SK-N-SH treated with all-trans-retinoic acid at 6 μM for 48 hours (cell line): ENCODE measurements around the gene NKD1.

Source experiments
- ATAC-seq: fragments of 200-7000 bp; cut with Tn5 transposase; 3 replicates; pipeline ENCODE4 v1.9.1; 2020; ENCODE audit warnings: mild to moderate bottlenecking, moderate library complexity
- ARNTL ChIP-seq: fragments of 450-650 bp; formaldehyde crosslinking; IDR thresholded peaks from 2 replicates; pipeline ENCODE4 v1.5.0; 2020; ENCODE audit warnings: low read depth, mild to moderate bottlenecking, moderate library complexity, borderline replicate concordance
- BACH2 ChIP-seq: fragments of 250-450 bp; sonication (Bioruptor Pico); IDR thresholded peaks from 2 replicates; pipeline ENCODE4 v1.9.0; 2021; ENCODE audit warnings: mild to moderate bottlenecking, borderline replicate concordance
- ESRRG ChIP-seq: fragments of 250-450 bp; sonication (Bioruptor Pico); IDR thresholded peaks from 2 replicates; pipeline ENCODE4 v1.6.1; 2021; ENCODE audit warnings: mild to moderate bottlenecking
- GLIS3 ChIP-seq: fragments of 250-450 bp; sonication (Bioruptor Pico); IDR thresholded peaks from 2 replicates; pipeline ENCODE4 v1.5.0; 2020; ENCODE audit warnings: mild to moderate bottlenecking, moderate library complexity
- OSR1 ChIP-seq: fragments of 250-450 bp; sonication (Bioruptor Pico); IDR thresholded peaks from 2 replicates; pipeline ENCODE4 v1.8.0; 2022; ENCODE audit warnings: moderate library complexity, mild to moderate bottlenecking, inconsistent platforms
- PPARA ChIP-seq: fragments of 250-450 bp; sonication (Bioruptor Pico); IDR thresholded peaks from 2 replicates; pipeline ENCODE4 v1.5.0; 2020; ENCODE audit warnings: mild to moderate bottlenecking, borderline replicate concordance
- RARB ChIP-seq: fragments of 250-450 bp; sonication (Bioruptor Pico); IDR thresholded peaks from 2 replicates; pipeline ENCODE4 v1.8.0; 2021; ENCODE audit warnings: mild to moderate bottlenecking, moderate library complexity
- SNAI2 ChIP-seq: fragments of 250-450 bp; sonication (Bioruptor Pico); IDR thresholded peaks from 2 replicates; pipeline ENCODE4 v1.5.0; 2020; ENCODE audit warnings: mild to moderate bottlenecking, moderate library complexity
- TCF4 ChIP-seq: fragments of 250-450 bp; sonication (Bioruptor Pico); IDR thresholded peaks from 2 replicates; pipeline ENCODE4 v1.8.0; 2021; ENCODE audit warnings: mild to moderate bottlenecking, moderate library complexity, borderline replicate concordance
- TOX ChIP-seq: fragments of 250-450 bp; sonication (Bioruptor Pico); IDR thresholded peaks from 2 replicates; pipeline ENCODE4 v1.8.0; 2021; ENCODE audit warnings: mild to moderate bottlenecking, moderate library complexity, borderline replicate concordance
- ZC3H10 ChIP-seq: fragments of 250-450 bp; sonication (Bioruptor Pico); IDR thresholded peaks from 2 replicates; pipeline ENCODE4 v1.5.1; 2021; ENCODE audit warnings: mild to moderate bottlenecking, moderate library complexity
- ZFP3 ChIP-seq: fragments of 250-450 bp; sonication (Bioruptor Pico); IDR thresholded peaks from 2 replicates; pipeline ENCODE4 v1.5.0; 2020; ENCODE audit warnings: mild to moderate bottlenecking, moderate library complexity
- ZFP30 ChIP-seq: fragments of 450-650 bp; formaldehyde crosslinking; IDR thresholded peaks from 2 replicates; pipeline ENCODE4 v1.5.0; 2022; ENCODE audit warnings: mild to moderate bottlenecking, moderate library complexity
- ZNF565 ChIP-seq: fragments of 450-650 bp; formaldehyde crosslinking; conservative IDR thresholded peaks from 2 replicates; pipeline ENCODE4 v1.5.0; 2020; ENCODE audit warnings: low read depth, mild to moderate bottlenecking, moderate library complexity
- ZNF70 ChIP-seq: fragments of 450-650 bp; formaldehyde crosslinking; IDR thresholded peaks from 2 replicates; pipeline ENCODE4 v1.5.0; 2020; ENCODE audit warnings: mild to moderate bottlenecking, moderate library complexity
- TF ChIP-seq, protein P1 (sequence below): fragments of 250-450 bp; sonication (Bioruptor Pico); IDR thresholded peaks from 2 replicates; pipeline ENCODE4 v1.8.0; 2021; ENCODE audit warnings: low read depth, mild to moderate bottlenecking, moderate library complexity, borderline replicate concordance
- TF ChIP-seq, protein P2 (sequence below): fragments of 250-450 bp; sonication (Bioruptor Pico); IDR thresholded peaks from 2 replicates; pipeline ENCODE4 v1.8.0; 2020; ENCODE audit warnings: mild to moderate bottlenecking, moderate library complexity, borderline replicate concordance
- TF ChIP-seq, protein P3 (sequence below): fragments of 250-450 bp; sonication (Bioruptor Pico); IDR thresholded peaks from 2 replicates; pipeline ENCODE4 v1.5.0; 2020; ENCODE audit warnings: mild to moderate bottlenecking, moderate library complexity
- TF ChIP-seq, protein P4 (sequence below): fragments of 250-450 bp; sonication (Bioruptor Pico); IDR thresholded peaks from 2 replicates; pipeline ENCODE4 v1.5.1; 2021; ENCODE audit warnings: mild to moderate bottlenecking, moderate library complexity

The NKD1 gene

DNA sequence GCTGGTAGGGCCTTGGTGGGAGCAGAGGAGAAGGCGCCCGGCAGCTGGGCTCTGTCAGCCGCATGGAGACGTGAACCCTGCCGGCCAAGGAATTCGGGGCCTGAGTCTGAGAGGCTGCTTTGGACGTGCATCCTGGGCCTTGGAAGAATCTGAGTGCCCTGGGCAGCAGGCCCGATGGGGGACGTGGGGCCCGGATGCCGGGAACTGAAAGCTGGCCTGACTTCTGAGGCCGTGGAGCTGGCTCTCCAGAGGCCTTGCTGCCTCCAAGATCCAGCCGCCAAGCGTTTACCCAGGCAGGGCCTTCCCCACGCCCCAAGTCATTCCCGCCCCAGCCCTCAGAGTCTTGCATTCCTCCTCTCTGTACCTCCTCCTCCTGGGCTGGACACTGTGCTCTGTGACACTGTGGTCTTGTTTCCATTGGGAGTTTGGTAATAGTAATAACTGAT, 37.2 kb downstream of the NKD1 start:
- ATAC-seq: no peak
- no peak for TF ChIP-seq TOX (CRISPR knock-in tag)

DNA sequence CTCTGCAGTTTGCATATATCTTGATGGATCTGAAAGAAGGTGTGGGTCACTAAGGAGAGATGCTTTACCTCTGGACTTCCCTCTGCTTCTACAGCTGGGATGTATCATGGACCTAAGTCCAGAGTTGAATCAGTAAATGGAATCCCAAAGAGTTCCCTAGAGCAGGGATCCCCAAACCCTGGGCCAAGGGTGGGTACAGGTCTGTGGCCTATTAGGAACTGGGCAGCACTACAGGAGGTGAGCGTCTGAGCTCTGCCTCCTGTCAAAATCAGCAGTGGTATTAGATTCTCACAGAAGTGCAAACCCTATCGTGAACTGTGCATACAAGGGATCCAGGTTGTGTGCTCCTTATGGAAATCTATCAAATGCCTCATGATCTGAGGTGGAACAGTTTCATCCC, 39.3 kb downstream of the NKD1 start:
- no peak for ATAC-seq
- TF ChIP-seq ZFP30 (CRISPR knock-in tag) (no peak), ZNF70 (CRISPR knock-in tag) (no peak), TCF4 (no peak), ARNTL (CRISPR knock-in tag) (no peak), ZFP3 (CRISPR knock-in tag) (no peak), SNAI2 (no peak), ZC3H10 (no peak), BACH2 (CRISPR knock-in tag) (no peak), RARB (no peak), OSR1 (CRISPR knock-in tag) (no peak), PPARA (CRISPR knock-in tag) (no peak)
- TF ChIP-seq, protein P1, sequence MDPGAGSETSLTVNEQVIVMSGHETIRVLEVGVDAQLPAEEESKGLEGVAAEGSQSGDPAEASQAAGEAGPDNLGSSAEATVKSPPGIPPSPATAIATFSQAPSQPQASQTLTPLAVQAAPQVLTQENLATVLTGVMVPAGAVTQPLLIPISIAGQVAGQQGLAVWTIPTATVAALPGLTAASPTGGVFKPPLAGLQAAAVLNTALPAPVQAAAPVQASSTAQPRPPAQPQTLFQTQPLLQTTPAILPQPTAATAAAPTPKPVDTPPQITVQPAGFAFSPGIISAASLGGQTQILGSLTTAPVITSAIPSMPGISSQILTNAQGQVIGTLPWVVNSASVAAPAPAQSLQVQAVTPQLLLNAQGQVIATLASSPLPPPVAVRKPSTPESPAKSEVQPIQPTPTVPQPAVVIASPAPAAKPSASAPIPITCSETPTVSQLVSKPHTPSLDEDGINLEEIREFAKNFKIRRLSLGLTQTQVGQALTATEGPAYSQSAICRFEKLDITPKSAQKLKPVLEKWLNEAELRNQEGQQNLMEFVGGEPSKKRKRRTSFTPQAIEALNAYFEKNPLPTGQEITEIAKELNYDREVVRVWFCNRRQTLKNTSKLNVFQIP: no peak
- TF ChIP-seq, protein P2, sequence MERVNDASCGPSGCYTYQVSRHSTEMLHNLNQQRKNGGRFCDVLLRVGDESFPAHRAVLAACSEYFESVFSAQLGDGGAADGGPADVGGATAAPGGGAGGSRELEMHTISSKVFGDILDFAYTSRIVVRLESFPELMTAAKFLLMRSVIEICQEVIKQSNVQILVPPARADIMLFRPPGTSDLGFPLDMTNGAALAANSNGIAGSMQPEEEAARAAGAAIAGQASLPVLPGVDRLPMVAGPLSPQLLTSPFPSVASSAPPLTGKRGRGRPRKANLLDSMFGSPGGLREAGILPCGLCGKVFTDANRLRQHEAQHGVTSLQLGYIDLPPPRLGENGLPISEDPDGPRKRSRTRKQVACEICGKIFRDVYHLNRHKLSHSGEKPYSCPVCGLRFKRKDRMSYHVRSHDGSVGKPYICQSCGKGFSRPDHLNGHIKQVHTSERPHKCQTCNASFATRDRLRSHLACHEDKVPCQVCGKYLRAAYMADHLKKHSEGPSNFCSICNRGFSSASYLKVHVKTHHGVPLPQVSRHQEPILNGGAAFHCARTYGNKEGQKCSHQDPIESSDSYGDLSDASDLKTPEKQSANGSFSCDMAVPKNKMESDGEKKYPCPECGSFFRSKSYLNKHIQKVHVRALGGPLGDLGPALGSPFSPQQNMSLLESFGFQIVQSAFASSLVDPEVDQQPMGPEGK (CRISPR knock-in tag): no peak
- TF ChIP-seq, protein P3, sequence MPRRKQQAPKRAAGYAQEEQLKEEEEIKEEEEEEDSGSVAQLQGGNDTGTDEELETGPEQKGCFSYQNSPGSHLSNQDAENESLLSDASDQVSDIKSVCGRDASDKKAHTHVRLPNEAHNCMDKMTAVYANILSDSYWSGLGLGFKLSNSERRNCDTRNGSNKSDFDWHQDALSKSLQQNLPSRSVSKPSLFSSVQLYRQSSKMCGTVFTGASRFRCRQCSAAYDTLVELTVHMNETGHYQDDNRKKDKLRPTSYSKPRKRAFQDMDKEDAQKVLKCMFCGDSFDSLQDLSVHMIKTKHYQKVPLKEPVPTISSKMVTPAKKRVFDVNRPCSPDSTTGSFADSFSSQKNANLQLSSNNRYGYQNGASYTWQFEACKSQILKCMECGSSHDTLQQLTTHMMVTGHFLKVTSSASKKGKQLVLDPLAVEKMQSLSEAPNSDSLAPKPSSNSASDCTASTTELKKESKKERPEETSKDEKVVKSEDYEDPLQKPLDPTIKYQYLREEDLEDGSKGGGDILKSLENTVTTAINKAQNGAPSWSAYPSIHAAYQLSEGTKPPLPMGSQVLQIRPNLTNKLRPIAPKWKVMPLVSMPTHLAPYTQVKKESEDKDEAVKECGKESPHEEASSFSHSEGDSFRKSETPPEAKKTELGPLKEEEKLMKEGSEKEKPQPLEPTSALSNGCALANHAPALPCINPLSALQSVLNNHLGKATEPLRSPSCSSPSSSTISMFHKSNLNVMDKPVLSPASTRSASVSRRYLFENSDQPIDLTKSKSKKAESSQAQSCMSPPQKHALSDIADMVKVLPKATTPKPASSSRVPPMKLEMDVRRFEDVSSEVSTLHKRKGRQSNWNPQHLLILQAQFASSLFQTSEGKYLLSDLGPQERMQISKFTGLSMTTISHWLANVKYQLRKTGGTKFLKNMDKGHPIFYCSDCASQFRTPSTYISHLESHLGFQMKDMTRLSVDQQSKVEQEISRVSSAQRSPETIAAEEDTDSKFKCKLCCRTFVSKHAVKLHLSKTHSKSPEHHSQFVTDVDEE (CRISPR knock-in tag): no peak
- TF ChIP-seq, protein P4, sequence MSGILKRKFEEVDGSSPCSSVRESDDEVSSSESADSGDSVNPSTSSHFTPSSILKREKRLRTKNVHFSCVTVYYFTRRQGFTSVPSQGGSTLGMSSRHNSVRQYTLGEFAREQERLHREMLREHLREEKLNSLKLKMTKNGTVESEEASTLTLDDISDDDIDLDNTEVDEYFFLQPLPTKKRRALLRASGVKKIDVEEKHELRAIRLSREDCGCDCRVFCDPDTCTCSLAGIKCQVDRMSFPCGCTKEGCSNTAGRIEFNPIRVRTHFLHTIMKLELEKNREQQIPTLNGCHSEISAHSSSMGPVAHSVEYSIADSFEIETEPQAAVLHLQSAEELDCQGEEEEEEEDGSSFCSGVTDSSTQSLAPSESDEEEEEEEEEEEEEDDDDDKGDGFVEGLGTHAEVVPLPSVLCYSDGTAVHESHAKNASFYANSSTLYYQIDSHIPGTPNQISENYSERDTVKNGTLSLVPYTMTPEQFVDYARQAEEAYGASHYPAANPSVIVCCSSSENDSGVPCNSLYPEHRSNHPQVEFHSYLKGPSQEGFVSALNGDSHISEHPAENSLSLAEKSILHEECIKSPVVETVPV (CRISPR knock-in tag): no peak

DNA sequence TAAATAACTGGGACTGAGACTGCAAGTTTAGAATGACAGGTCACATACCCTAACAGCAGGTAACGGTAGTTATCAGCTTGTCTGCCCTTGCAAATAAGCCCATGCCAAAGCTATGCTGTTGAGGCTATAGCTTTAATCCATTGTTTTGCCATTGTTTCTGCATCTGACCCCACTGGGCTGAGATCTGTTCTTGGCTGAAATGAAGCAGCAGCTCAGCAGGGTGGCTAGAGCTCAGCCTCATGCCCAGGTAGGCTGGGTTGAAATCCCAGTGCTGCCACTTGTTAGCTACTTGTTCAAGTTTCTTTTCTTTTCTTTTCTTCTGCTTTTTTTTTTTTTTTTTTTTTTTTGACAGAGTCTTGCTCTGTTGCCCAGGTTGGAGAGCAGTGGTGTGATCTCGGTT, 40.1 kb downstream of the NKD1 start:
- ATAC-seq: no peak
- TF ChIP-seq GLIS3 (CRISPR knock-in tag) (no peak), ZFP3 (CRISPR knock-in tag) (no peak), RARB (no peak), SNAI2 (no peak), ARNTL (CRISPR knock-in tag) (no peak), ZNF70 (CRISPR knock-in tag) (no peak), ZNF565 (CRISPR knock-in tag) (no peak), OSR1 (CRISPR knock-in tag) (no peak)
- TF ChIP-seq, protein P2 (CRISPR knock-in tag): no peak
- TF ChIP-seq, all 23 proteins: peak for 0

DNA sequence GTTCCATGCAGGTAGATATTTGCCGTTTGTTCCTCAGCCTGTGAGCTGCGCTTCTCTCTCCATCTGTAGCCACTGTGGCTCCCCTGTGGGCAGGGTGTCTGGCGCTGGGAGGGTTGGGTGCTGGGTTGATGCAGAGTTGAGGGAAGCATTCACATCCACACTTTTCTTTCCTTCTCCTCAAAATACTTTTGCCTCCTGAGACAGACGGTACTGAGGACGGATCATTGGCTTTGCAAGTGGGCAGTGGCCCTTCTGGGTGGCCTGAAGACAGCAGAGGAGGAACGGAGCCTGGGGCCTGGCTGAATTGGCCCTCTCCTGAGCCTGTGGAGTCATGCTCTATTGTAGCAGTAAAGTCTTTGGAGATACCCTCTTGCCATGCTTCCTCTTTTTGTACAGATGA, 43.0 kb downstream of the NKD1 start:
- no peak for ATAC-seq
- TF ChIP-seq, protein P4 (CRISPR knock-in tag): no peak
- TF ChIP-seq SNAI2 (no peak), ZFP30 (CRISPR knock-in tag) (no peak), ARNTL (CRISPR knock-in tag) (no peak), ESRRG (CRISPR knock-in tag) (no peak), ZFP3 (CRISPR knock-in tag) (no peak)
- TF ChIP-seq, protein P1: no peak
- TF ChIP-seq, protein P3 (CRISPR knock-in tag): no peak
